ENCODE results near the gene FAU.

The FAU gene

GRCh38 chr11:65132988-65133700 lies 11.2 kb upstream of the FAU start:
- ATAC-seq (replicated peaks) (no peak), DNase-seq (peak in 1 of 3 experiments; percentile 26)
- Mint-ChIP-seq H3K36me3 (ENCODE audit: insufficient read depth) (peaks cover 72% of the 10 kb centered on the region), H3K9me3 (no peaks in the 10 kb centered on the region), H3K4me1 (ENCODE audit: low read depth in 2 of 2) (peaks cover 32 to 38% of the 10 kb centered on the region in 2 donors), H3K4me3 (peak overlapping the region; percentile 98 to 99), H3K27ac (peak overlapping the region; percentile 100), H3K27me3 (no peaks in the 10 kb centered on the region)

- no peaks in the 10 kb centered on the region for H3K27me3 Mint-ChIP-seq
- peak overlapping the region in 1 of 2 donors; percentile 100 for H3K27ac Mint-ChIP-seq
- peaks cover 32 to 38% of the 10 kb centered on the region in 2 donors for H3K4me1 Mint-ChIP-seq (ENCODE audit: low read depth in 2 of 2)
- no peaks in the 10 kb centered on the region for H3K9me3 Mint-ChIP-seq
- DNase-seq: no peak
- ATAC-seq (replicated peaks): no peak
- H3K36me3 Mint-ChIP-seq (ENCODE audit: insufficient read depth): peaks cover 80% of the 10 kb centered on the region
- H3K4me3 Mint-ChIP-seq: peak overlapping the region; percentile 98 to 99
Observed at GRCh38 chr11:65132238-65132987, 10.5 kb upstream of the FAU start.

GRCh38 chr11:65131895-65132237 lies 9.9 kb upstream of the FAU start:
- ATAC-seq (replicated peaks): no peak
- peak overlapping the region in 1 of 2 donors; percentile 98 for H3K4me3 Mint-ChIP-seq
- H3K27me3 Mint-ChIP-seq: no peaks in the 10 kb centered on the region
- H3K27ac Mint-ChIP-seq: peak overlapping the region in 1 of 2 donors; percentile 55
- no peak for DNase-seq
- no peaks in the 10 kb centered on the region for H3K9me3 Mint-ChIP-seq
- H3K4me1 Mint-ChIP-seq (ENCODE audit: low read depth in 2 of 2): peaks cover 32 to 38% of the 10 kb centered on the region in 2 donors
- H3K36me3 Mint-ChIP-seq (ENCODE audit: insufficient read depth): peaks cover 85% of the 10 kb centered on the region

GRCh38 chr11:65131417-65131776 lies 9.5 kb upstream of the FAU start:
- Mint-ChIP-seq H3K4me1 (ENCODE audit: low read depth in 2 of 2) (peaks cover 30 to 38% of the 10 kb centered on the region in 2 donors), H3K36me3 (ENCODE audit: insufficient read depth) (peaks cover 88% of the 10 kb centered on the region), H3K27ac (peak overlapping the region in 1 of 2 donors; percentile 62), H3K9me3 (no peaks in the 10 kb centered on the region), H3K27me3 (no peaks in the 10 kb centered on the region), H3K4me3 (peak overlapping the region in 1 of 2 donors; percentile 50)
- ATAC-seq (replicated peaks): no peak
- DNase-seq: no peak

GRCh38 chr11:65130631-65131416 lies 8.9 kb upstream of the FAU start:
- peak overlapping the region in 1 of 2 donors; percentile 50 for H3K4me3 Mint-ChIP-seq
- no peaks in the 10 kb centered on the region for H3K9me3 Mint-ChIP-seq
- peak overlapping the region in 1 of 2 donors; percentile 62 for H3K27ac Mint-ChIP-seq
- no peak for DNase-seq
- H3K27me3 Mint-ChIP-seq: no peaks in the 10 kb centered on the region
- ATAC-seq (replicated peaks): no peak
- H3K36me3 Mint-ChIP-seq (ENCODE audit: insufficient read depth): peaks cover 88% of the 10 kb centered on the region
- peaks cover 24 to 33% of the 10 kb centered on the region in 2 donors for H3K4me1 Mint-ChIP-seq (ENCODE audit: low read depth in 2 of 2)

GRCh38 chr11:65129649-65130441 lies 7.9 kb upstream of the FAU start:
- H3K27ac Mint-ChIP-seq: no peak overlapping the region
- no peak overlapping the region for H3K4me3 Mint-ChIP-seq
- H3K4me1 Mint-ChIP-seq (ENCODE audit: low read depth in 2 of 2): peaks cover 23 to 28% of the 10 kb centered on the region in 2 donors
- H3K27me3 Mint-ChIP-seq: no peaks in the 10 kb centered on the region
- ATAC-seq (replicated peaks): no peak
- no peak for DNase-seq
- H3K36me3 Mint-ChIP-seq (ENCODE audit: insufficient read depth): peaks cover 83% of the 10 kb centered on the region
- no peaks in the 10 kb centered on the region for H3K9me3 Mint-ChIP-seq

GRCh38 chr11:65128182-65129145 lies 6.5 kb upstream of the FAU start:
- ATAC-seq (replicated peaks) (no peak), DNase-seq (no peak)
- no peaks in the 10 kb centered on the region for H3K9me3 Mint-ChIP-seq
- H3K27ac Mint-ChIP-seq: peak overlapping the region in 1 of 2 donors; percentile 55
- peaks cover 22 to 24% of the 10 kb centered on the region in 2 donors for H3K4me1 Mint-ChIP-seq (ENCODE audit: low read depth in 2 of 2)
- H3K4me3 Mint-ChIP-seq: no peak overlapping the region
- H3K36me3 Mint-ChIP-seq (ENCODE audit: insufficient read depth): peaks cover 75% of the 10 kb centered on the region
- no peaks in the 10 kb centered on the region for H3K27me3 Mint-ChIP-seq

- DNase-seq: no peak
- peaks cover 17 to 20% of the 10 kb centered on the region in 2 donors for H3K4me1 Mint-ChIP-seq (ENCODE audit: low read depth in 2 of 2)
- H3K4me3 Mint-ChIP-seq: no peak overlapping the region
- H3K36me3 Mint-ChIP-seq (ENCODE audit: insufficient read depth): peaks cover 75% of the 10 kb centered on the region
- peak overlapping the region in 1 of 2 donors; percentile 55 for H3K27ac Mint-ChIP-seq
- H3K9me3 Mint-ChIP-seq: no peaks in the 10 kb centered on the region
- no peaks in the 10 kb centered on the region for H3K27me3 Mint-ChIP-seq
- no peak for ATAC-seq (replicated peaks)
Observed at GRCh38 chr11:65127473-65128181, 5.7 kb upstream of the FAU start.

GRCh38 chr11:65126624-65127274 lies 4.8 kb upstream of the FAU start:
- no peak for ATAC-seq (replicated peaks)
- peak overlapping the region in 1 of 2 donors; percentile 23 for H3K27ac Mint-ChIP-seq
- no peaks in the 10 kb centered on the region for H3K27me3 Mint-ChIP-seq
- no peak for DNase-seq
- H3K4me1 Mint-ChIP-seq (ENCODE audit: low read depth in 2 of 2): peaks cover 17 to 19% of the 10 kb centered on the region in 2 donors
- no peak overlapping the region for H3K4me3 Mint-ChIP-seq
- H3K9me3 Mint-ChIP-seq: no peaks in the 10 kb centered on the region
- peaks cover 79% of the 10 kb centered on the region for H3K36me3 Mint-ChIP-seq (ENCODE audit: insufficient read depth)

GRCh38 chr11:65125197-65126056 lies 3.5 kb upstream of the FAU start:
- Mint-ChIP-seq H3K4me3 (no peak overlapping the region), H3K36me3 (ENCODE audit: insufficient read depth) (peaks cover 79% of the 10 kb centered on the region), H3K27me3 (no peaks in the 10 kb centered on the region), H3K4me1 (ENCODE audit: low read depth in 2 of 2) (peaks cover 22 to 25% of the 10 kb centered on the region in 2 donors), H3K27ac (no peak overlapping the region), H3K9me3 (no peaks in the 10 kb centered on the region)
- DNase-seq (no peak), ATAC-seq (replicated peaks) (no peak)
